Activated T-cell treated with anti-CD3 and anti-CD28 coated beads for 4 hours (primary cell): ENCODE data around the gene SDHAF1.

ENCODE experiments used
- DNase-seq: peaks from one replicate; pipeline ENCODE4 v3.0.0-alpha.2; 2020

The SDHAF1 gene

DNA sequence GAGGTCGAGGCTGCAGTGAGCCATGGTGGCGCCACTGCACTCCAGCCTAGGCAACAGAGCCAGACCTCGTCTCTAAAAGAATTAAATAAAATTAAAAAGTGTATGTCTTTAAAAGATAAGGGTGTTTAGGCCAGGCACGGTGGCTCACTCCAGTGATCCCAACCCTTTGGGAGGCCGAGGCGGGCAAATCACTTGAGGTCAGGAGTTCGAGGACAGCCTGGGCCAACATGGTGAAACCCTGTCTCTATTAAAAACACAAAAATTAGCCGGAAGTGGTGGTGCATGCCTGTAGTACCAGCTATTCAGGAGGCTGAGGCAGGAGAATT is 7.5 kb upstream of the SDHAF1 start:
- DNase-seq, result no peak

- DNase-seq, result no peak
These were observed 6.2 kb upstream of the SDHAF1 start for GRCh38 chr19:35988824-35989223.

GRCh38 chr19:35990156-35990555 is 4.8 kb upstream of the SDHAF1 start:
- no peak for DNase-seq

DNA sequence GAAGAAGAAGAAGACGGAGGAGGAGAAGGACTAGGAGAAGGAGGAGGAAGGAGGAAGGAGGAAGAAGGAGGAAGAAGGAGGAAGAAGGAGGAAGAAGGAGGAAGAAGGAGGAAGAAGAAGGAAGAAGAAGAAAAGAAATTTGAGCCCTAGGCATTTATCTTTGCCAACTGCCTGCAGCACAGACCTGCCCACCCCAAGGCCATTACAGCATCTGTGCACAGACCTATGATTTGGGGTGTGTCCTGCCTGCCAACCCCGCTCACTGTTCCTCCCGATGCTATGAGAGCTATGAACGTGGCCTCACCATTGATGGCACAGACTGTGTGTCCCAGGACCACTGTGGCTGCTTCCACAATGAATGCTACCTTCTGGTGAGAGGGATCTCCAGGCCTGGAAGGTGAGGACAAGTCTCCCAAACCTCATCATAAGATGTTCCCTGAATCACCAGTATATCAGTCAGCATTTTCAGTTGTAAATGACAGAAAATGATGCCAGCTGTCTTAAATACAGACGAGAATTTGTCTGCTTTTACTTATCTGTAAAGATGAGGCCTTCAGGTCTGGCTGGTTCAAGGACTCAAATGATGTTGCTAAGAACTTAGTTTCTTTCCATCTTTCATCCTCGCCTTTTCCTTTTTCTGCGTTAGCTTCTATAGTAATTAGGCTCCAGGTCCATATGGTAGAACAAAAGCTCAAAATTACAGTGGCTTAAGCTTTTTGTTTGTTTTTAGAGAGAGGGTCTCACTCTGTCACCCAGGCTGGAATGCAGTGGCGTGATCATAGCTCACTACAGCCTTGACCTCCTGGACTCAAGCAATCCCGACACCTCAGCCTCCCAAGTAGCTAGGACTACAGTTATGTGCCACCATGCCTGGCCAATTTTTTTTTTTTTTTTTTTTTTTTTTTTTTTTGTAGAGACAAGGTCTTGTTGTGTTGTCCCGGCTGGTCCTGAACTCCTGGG is 3.9 kb upstream of the SDHAF1 start:
- DNase-seq, result no peak

GRCh38 chr19:35991731-35992450 is 3.1 kb upstream of the SDHAF1 start:
- no peak for DNase-seq

DNA sequence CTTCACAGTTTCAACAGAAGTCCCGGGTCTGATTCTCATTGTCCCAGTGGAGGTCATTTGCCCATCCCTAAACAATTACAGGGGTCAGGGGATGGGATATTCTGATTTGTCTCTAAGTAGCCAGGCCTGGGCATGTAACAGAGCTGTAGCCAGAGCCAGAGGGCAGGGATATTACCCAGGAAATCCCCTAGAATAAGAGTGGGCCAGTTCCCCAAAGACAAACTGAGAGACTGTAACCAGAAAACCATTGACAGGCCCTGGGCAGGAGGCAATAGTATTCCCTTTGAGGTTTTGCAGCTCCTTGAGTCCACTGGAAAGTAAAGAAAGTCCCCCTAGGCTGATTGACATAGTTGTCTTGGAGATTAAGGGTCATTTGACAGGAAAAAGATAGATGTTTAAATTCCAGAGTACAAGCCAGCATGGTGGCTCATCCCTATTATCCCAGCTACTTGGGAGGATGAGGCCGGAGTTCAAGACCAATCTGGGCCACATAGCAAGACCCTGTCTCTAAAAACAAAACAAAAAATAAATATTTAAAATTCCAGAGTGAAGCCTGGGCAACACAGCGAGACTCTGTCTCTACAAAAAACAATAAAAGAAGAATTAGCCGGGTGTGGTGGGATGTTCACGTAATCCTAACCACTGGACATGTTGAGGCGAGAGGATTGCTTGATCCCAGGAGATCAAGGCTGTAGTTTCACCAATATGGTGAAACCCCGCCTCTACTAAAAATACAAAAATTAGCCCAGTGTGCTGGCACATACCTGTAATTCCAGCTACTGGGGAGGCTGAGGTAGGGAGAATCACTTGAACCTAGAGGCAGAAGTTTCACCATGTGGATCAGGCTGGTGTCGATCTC is 1.9 kb upstream of the SDHAF1 start:
- no peak for DNase-seq

DNA sequence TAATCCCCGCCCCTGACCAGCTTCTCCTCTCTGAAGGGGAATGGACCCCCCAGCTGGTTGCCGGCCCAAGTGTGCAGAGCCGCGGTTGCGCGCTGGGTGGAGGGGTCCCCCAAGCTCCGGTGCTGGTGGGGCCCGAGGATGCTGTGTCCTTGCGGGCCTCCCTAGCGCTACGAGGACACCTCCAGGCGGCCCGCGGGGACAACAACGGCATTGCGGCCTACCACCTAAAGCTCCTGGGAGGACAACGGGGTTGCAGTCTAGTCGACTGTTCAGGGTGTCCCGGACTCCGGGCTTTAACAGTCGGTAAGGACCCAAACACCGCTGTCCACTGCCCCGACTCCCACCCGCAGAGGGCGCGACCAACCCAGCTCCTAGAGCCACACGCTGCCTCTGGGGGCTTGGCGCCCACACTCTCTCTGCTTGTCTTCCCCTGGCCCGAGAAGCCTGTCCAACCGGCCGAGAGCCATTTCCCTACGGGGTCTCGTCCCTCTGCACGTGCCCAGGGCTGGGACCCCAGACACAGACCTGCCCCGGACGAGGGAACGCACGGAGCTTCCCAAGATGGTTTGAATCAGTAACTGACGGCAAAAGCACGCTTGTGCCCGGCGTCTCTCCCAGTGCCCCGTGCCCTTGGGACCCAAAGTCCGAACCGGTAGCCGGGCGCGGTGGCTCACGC is 927 bp upstream of the SDHAF1 start:
- no peak for DNase-seq

DNA sequence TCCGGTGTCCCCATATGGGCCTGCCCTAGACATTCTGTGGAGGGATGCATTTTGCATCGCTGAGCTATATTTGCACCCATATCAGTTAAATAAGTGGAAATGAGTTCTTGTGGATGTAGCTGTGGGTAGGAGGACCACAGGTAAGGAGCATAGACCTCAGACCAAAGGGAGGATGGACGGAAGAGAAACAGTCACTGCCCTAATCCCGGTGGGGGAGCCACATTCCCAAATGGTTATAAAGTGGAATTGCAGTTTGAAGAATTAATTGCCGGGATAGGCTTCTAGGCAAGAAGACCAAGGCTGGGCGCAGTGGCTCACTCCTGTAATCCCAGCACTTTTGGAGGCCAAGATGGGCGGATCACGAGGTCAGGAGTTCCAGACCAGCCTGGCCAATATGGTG is 1.8 kb downstream of the SDHAF1 start:
- no peak for DNase-seq

DNA sequence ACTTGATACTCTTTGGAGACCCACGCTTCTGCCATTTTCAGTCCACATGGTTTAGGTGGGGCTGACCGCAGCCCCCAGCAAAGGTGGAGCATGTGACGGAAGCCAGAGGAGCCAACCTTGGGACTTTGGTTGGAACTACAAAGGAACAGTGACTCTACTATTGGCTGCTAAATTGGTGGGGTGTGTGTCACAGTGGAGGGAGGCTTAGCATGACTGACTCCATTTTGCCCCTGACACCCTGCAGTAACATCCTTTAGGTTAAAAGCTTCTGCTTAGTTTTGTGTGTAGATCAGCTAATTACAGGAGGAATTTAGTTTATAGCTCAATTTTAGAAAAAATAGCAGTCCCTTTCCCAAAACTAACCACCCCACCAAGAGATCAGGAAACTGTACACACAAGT is 6.6 kb downstream of the SDHAF1 start:
- DNase-seq, result no peak

DNA sequence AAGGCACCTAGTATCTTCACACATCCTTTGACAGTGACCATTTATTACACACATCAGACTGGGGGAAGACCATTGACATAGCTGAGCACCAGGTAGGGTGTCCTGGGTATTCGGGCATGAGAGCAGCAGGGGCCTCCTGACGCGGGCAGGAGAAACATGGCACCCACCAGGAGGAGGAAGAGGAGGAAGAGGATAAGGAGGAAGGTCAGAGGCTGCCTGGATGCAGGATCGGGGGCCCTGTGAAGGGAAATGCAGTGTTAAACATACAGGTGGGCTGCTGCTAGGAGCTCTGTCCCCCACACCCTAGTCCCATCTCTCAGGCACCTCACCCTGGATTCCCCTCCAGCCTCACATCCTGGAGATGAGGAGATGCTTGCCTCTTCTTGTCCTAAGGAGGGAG is 8.3 kb downstream of the SDHAF1 start:
- DNase-seq, result no peak

DNA sequence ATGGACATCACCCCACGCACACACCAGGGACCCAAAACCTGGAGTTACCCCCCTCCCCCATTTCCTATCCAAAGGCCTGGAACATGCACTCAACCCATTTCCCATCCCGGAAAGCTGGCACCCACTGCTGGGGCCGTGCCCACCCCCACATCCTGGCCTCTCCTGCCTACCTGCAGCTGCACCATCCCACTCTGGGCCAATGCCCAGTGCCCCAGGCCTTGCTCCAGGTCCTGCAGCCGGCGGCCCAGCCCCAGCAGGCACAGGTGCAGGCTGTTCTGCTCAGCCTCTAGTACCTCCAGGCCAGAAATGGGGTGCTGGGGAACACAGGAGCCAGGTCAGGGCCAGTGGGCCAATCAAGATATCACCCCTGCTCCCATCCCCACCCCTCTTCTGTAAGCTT is 12.0 kb downstream of the SDHAF1 start:
- no peak for DNase-seq

DNA sequence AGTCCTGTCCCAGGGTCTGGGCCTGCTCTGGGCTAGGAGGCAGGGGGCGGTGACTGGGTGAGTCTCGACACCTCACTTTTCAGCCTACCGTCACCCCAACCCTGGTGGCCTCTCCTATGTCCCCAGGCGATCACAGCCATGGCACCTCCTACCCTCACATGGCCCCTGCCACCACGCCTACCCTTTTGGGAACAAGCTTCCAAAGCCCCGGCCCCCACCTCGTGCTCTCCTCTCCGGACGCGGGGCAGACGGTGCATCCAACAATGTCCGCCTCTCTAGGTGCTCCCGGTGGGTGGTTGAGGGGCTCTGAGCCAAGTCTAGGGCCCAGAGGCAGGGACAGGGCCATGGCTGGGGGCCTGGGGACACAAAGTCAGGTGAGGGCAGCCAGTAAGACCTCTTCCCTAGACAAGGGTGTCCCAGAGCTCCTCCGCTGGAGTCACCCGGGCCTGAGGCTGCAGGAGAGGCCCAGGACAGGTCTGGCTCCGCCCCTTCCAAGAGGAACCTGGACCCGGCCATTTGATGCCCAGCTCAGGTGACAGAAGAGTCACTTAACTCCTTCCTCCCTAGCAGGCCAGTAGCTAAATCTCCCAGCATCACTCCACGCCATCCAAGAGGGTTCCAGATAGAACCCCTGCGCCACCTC is 13.5 kb downstream of the SDHAF1 start, which contains the start of gene SYNE4:
SYNE4 (minus strand) TSS at position 478 of the 643 bp plus-strand sequence; CDS start at position 346, 132 bp downstream.
- no peak for DNase-seq

DNA sequence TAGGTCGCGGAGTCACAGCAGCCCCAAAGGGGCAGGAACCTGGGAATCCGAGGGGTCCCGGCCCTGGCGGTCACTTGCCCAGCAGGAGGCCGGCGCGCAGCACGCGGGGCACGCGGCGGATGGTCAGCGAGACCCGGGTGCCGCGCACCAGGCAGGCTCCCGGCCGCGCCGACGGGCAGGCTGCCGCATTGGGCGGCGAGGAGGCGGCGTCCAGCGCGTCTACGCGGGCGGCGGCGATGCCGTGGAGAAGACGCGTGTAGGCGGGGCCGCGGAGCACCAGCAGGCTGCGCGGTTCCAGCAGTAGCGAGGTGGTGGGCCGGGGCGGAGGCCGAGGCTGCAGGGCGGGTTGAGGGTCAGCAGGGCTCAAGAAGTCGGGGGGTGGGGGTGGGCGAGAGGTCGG is 14.2 kb downstream of the SDHAF1 start:
- DNase-seq, result no peak

DNA sequence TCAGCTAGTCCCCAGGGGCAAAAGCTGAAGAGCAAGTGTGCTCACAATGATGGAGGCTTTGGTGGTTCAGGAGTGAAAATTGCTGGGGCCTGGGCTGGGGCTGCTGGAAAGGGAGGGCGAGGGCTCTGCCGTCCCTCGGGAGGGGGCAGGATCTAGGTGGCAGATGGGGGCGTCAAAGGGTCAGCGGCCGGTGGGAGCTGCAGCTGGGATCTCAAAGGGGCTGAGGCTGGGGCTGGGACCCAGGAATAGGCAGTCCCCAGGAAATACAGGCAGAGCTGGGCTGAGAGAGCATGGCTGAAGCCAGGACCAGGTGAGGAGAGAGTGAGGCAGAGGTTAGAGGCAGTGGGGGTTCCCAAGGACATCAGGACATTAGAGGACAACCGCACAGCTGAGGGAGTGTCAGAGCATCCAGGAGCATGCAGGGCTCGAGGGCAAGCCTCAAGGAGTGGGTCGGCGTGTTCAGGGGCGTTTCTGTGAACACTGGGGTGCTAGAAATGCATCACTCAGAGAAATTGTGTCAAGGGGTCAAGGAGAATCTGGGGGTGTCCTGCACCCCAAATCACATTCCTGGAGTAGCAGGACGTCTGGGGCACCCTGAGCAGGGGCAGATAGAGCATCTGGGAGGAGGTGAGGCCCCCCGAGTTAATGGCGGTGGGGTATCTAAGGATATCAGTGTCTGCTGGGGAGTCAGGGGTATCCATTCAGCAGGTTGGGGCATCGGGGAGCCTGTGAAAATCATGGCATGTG is 14.8 kb downstream of the SDHAF1 start:
- DNase-seq, result no peak

GRCh38 chr19:36010402-36010801 is 15.4 kb downstream of the SDHAF1 start:
- no peak for DNase-seq

DNA sequence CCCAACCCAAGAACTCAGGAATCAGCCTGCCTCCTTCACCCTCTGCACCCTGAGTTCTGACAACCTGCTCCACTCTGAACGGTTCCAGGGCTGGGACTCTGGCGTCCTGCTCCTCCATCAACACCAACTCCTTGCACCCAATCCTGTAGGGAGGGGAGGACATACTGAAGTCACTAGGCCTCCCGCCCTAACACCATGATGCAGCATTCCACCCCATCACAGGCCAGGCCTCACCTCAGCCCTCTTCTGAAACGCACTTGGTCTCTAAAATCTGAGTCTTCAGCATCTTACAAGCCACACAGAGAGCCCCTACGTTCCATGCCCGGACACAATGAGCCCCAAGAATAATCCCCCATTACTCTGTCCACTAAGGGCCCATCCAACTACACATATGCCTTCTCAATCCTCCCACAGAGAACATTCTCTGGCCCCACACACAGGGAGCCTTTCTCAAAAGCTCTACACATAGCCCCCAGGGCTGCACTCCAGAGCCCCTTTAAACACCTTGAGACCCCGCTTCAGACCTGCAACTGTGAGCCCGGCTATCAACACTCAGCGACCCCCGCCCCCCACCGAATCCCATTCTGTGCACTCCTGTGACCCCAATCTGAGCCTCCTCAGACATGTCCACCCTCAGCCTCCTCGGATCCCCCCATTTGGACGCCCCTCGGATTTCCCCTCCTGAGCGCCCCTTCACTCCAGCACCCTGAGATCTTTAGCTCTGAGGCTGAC is 18.5 kb downstream of the SDHAF1 start:
- no peak for DNase-seq

GRCh38 chr19:36014012-36014924 is 19.3 kb downstream of the SDHAF1 start, which contains the start of gene ALKBH6:
TSS of gene ALKBH6 (minus strand) at chr19:36014213. CDS start at chr19:36013397, 816 bp downstream.
- peak; percentile 97 for DNase-seq

- DNase-seq, result no peak
These were observed 24.2 kb downstream of the SDHAF1 start for GRCh38 chr19:36019061-36019670.

GRCh38 chr19:36023432-36023831 is 28.4 kb downstream of the SDHAF1 start:
- no peak for DNase-seq
